Stimulated activated CD4-positive, alpha-beta T cell treated with anti-CD3 and anti-CD28 coated beads, Interleukin-1b, Interleukin-23, amount 100 ng/mL, for 4 hours (primary cell): ENCODE results near the gene SOX12.
"Not testable (repeated sequence)": the region's sequence is repeated elsewhere in the genome, so short reads cannot be mapped to it uniquely, and the experiment has no call there.

Experiments
- DNase-seq, 2 donors: peaks; one replicate each; pipeline ENCODE4 v3.0.0-alpha.2; 2020; ENCODE audit warnings: low read depth in 2 of 2

SOX12 gene

GRCh38 chr20:328975-329695 lies 3.8 kb downstream of the SOX12 start:
- no peak for DNase-seq

DNA sequence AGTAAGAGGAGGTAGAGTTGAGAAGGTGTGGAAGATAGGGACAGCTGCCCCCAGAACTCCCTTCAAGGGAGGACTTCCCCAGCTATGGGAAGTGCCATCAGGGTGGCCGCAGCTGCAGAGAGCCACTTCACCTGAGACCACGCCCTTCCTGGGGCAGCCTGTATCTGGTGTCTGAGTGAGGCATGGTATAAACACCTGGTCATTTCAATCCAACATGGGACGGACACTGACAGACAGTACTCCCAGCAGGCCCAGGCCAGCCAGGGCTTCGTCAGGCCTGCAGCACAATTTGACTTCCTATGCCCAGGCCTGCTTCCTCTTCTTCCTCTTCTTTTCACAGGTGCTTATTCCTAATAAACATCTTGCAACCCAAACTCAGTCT lies 4.5 kb downstream of the SOX12 start:
- DNase-seq = no peak

GRCh38 chr20:330233-331149 lies 5.1 kb downstream of the SOX12 start:
- peak; percentile 26 to 47 for DNase-seq

DNA sequence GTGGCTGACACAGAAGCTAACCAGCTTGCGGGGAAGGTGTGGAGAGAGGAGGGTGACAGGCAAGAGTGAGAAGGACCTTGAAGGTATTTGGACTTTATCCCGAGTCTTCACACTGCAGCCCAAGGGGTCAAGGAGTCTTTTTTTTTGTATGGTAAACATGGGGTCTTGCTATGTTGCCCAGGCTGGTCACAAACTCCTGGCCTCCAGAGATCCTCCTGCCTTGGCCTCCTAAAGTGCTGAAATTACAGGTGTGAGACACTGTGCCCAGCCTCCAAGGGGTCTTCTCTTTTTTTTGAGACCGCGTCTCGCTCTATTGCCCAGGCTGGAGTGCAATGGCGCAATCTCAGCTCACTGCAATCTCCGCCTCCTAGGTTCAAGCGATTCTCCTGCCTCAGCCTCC lies 9.2 kb downstream of the SOX12 start:
- DNase-seq = no peak

GRCh38 chr20:336040-336439 lies 10.7 kb downstream of the SOX12 start:
- not testable (repeated sequence) for DNase-seq

DNA sequence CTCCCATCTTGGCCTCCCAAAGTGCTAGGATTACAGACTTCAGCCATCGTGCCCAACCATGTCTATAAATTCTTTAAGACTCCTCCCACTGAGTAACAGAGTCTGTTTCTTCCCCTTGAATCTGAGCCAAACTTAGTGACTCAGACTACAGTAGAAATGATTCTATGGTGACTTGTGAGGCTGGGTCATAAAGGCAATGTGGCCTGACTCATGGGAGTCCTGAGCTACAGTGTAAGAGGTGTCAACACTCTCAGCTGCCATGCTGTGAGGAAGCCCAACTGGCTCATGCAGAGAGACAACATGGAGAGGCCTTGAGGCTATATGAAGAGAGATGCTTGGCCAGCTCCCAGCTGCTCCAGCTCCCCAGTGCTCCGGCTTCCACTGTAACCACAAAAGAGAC lies 16.3 kb downstream of the SOX12 start:
- DNase-seq = peak in 1 of 2 donors; percentile 42

DNA sequence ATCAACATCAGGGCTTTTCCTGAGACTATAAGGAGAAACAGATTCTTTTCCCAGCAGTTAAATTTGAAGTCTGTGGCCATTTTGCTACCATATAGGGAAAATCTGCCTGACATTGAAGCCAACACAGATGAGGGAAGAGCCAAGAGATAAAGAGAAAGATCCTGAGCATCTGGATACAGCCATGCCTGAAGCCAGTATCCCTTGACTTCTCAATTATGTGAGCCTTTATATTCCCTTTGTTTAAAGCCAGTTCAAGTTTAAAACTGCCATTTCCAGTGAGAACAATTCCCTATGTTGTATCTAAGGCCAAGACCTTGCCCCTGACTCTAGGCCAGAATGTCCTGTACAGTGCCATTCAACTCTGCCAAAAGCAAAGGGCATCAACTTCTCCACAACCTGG lies 17.8 kb downstream of the SOX12 start:
- no peak for DNase-seq

- DNase-seq = no peak
Observed at GRCh38 chr20:346033-346639, 20.8 kb downstream of the SOX12 start.

GRCh38 chr20:346640-347316 lies 21.4 kb downstream of the SOX12 start, which contains the start of gene NRSN2:
Gene NRSN2, plus strand, starts transcription at chr20:347111. Its CDS starts 2,533 bp downstream, at chr20:349644.
- peak in 1 of 2 donors; percentile 22 for DNase-seq

- no peak for DNase-seq
Observed at GRCh38 chr20:347317-347639, 21.9 kb downstream of the SOX12 start.

DNA sequence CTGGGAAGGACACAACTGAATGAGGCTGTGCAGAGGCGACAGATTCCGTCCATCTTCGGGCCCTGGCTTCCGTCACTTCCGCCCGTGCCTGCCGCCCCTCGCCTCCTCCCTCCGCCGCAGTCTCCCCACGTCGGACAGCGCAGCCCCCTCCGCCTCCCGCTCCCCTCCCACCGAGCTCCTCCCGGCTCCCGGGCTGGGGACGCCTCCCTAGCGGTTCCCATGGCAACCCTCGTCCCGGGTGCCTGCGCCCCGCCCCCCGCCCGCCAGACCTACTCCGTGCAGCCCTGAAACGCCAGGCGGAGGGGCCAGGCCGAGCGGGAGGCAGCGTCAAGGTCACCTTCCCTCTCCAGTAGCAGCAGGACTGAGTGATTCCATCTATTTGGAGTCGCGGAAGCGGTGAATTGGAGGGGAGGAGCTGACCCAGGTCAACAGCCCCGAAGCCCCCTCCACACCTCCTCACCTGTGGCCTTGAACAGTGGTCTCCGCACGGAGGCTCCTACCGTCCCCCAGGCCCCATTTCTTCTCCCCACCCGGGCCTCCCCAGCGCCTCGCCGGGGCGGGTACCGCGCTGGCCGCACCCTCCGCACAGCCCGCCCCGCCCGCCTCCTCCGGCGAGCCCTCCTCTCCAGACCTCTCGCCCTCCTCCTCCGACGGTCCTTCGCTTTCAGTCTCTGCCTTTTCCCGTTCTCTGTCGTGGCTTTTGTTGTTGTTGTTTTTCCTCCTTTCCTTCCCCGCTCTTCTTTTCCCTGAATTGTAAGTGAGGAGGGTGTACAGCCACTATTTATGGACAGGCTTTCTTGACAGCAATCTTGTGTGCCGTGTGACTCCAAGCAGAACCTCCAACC lies 22.5 kb downstream of the SOX12 start:
- peak in 1 of 2 donors; percentile 51 for DNase-seq

DNA sequence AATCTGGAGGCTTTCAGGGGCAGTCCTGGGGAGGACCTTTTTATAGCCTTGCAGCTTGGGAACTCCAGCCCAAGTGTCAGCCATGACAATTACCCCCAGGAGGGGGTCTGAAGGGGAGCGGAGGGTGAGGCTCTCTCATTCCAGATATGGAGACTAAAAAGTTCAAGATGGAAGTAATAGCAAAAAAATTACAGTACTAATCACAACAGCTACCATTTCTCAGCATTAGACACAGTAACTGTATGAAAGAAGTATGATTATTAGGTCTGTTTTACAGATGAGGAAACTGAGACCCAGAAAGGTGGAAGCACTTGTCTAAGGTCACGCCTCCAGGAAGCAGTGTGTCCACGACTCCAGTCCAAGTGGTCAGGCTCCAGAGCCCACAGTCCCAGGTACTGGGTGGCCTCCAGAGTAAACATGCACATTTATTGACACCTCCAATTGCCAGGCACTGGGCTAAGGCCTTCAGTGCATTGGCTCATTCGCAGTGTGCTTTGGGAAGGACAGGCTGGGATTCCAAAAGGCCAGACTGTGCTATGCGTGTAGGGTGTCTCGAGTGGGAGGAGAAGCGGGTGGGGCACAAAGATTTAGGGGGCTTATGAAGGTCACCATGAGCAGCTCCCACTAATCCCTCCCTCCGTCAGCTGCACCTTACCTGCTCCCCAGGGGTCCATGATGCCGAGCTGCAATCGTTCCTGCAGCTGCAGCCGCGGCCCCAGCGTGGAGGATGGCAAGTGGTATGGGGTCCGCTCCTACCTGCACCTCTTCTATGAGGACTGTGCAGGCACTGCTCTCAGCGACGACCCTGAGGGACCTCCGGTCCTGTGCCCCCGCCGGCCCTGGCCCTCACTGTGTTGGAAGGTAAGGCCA lies 23.9 kb downstream of the SOX12 start:
- no peak for DNase-seq

- DNase-seq = no peak
Observed at GRCh38 chr20:353166-353565, 27.8 kb downstream of the SOX12 start.

- DNase-seq = peak; percentile 62 to 80
Observed at GRCh38 chr20:354298-354977, 29.1 kb downstream of the SOX12 start.

DNA sequence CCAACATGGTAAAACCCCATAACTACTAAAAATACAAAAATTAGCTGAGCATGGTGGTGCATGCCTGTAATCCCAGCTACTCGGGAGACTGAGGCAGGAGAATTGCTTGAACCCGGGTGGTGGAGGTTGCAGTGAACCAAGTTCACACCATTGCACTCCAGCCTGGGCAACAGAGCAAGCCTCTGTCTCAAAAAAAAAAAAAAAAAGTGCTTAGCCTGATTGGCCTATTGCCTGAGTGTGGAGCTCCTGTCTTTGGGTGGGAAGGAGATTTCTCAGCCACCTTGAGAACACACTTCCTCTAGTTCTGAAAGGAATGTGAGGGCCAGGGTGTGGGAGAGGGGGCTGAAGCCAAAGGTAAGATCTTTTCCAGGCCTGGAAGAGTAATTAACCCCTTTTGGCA lies 30.8 kb downstream of the SOX12 start:
- DNase-seq = not testable (repeated sequence)

- DNase-seq = no peak
Observed at GRCh38 chr20:356745-357144, 31.4 kb downstream of the SOX12 start.

DNA sequence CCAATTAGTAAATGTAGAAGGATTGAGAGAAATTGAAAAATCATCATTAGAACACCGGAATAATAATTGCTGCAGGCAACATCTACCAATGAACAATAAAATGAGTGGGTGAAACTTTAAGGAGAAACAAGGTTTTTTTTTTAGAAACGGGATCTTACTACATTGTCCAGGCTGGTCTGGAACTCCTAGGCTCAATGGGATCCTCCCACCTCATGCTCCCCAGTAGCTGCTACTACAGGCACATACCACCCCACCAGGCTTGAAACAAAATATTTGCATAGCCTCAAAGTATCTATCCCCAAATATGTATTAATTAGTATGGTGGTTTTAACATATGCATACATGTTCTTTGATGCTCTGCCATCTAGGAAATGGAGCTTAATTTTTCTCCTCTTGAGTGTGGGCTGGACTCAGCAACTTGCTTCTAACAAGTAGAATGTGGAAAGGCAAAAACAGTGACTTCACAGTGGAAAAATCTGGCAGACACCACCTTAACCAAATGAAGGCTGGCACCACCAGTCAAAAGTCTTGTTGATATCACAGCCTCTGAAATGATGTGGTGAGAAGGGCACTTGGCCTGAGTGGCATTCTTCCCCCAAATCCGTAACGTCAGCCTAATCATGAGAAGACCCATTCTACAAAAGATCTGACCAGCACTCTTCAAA lies 33.7 kb downstream of the SOX12 start:
- DNase-seq = no peak

DNA sequence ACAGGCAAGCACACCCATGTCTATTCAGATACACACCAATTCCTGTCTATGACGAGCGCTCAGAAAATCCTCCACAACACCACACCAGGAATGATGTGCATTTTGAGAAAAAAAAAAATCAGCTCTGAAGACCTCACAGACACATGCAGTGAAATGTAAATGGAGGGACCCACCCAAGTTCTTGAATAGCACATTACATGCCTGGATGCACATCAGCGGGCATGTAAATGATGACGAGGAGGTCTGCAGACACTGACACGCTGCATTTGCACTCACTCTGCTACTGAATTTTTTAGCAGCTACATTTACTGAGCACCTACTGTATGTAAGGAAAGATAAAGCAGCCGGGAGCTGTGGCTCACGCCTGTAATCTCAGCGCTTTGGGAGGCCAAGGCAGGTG lies 36.2 kb downstream of the SOX12 start:
- no peak for DNase-seq
